H1 (cell line): ENCODE results near the gene COQ10B. TPM values are rescaled to one million over a fixed set of nuclear protein-coding genes. Genes with fewer than 3 reads are reported as not detected.

ENCODE experiments used
- CTCF ChIA-PET: fragments of 300-600 bp; sonication (Branson Sonifier 250); formaldehyde crosslinking; loops from one replicate; lab custom pipeline; 2021; ENCODE audit not compliant: partially characterized antibody; lab: Charles Lee
- POLR2A ChIA-PET: fragments of 300-600 bp; sonication (Branson Sonifier 250); formaldehyde crosslinking; loops from one replicate; lab custom pipeline; 2021; ENCODE audit warnings: inconsistent platforms; ENCODE audit not compliant: partially characterized antibody; lab: Charles Lee
- DNase-seq, 2 experiments: peaks; one replicate each; pipeline versions ENCODE4 v3.0.0 to v3.0.0-alpha.2; 2010 to 2022; ENCODE audit warnings: low spot score in 2 of 2, low read depth in 1 of 2, mixed read lengths in 1 of 2
- FAIRE-seq: peaks from 2 replicates; lab custom pipeline; 2011; peaks lifted over from hg19 to GRCh38; lab: Jason Lieb, UNC
- H2AFZ ChIP-seq: 2 replicates; pipeline ENCODE4 v1.8.1; 2012; ENCODE audit warnings: low read length, inconsistent platforms
- H2AK5ac ChIP-seq: 2 replicates; pipeline ENCODE4 v1.6.1; 2013; ENCODE audit warnings: low read depth, low read length
- H2BK120ac ChIP-seq: replicated peaks from 2 replicates; pipeline ENCODE3; 2013; ENCODE audit warnings: low read depth, low read length, inconsistent platforms
- H2BK12ac ChIP-seq: 2 replicates; pipeline ENCODE4 v1.6.1; 2013; ENCODE audit warnings: low read depth, low read length
- H2BK15ac ChIP-seq: 2 replicates; pipeline ENCODE4 v1.6.1; 2013; ENCODE audit warnings: low read length
- H2BK20ac ChIP-seq: 2 replicates; pipeline ENCODE4 v1.6.1; 2013; ENCODE audit warnings: low read length
- H2BK5ac ChIP-seq: 2 replicates; pipeline ENCODE4 v1.6.1; 2013; ENCODE audit warnings: low read depth, low read length
- H3K14ac ChIP-seq: 2 replicates; pipeline ENCODE4 v1.6.1; 2013; ENCODE audit warnings: inconsistent platforms; ENCODE audit not compliant: insufficient read length
- H3K18ac ChIP-seq: 2 replicates; pipeline ENCODE4 v1.6.1; 2013; ENCODE audit warnings: low read length; ENCODE audit errors: extremely low read depth
- H3K23ac ChIP-seq: 2 replicates; pipeline ENCODE4 v1.6.1; 2013; ENCODE audit warnings: inconsistent platforms; ENCODE audit not compliant: insufficient read length
- H3K23me2 ChIP-seq: 2 replicates; pipeline ENCODE4 v1.6.1; 2013; ENCODE audit warnings: low read depth, low read length
- H3K27ac ChIP-seq: 2 replicates; pipeline ENCODE4 v1.6.1; 2011; ENCODE audit warnings: low read depth, low read length, inconsistent platforms
- H3K27me3 ChIP-seq, 4 experiments: replicated peaks in 1 of 4; 1 replicate in 1 of 4; 2 replicates in 3 of 4; pipeline versions ENCODE4 v1.6.1 to v1.8.1; 2011 to 2013; ENCODE audit warnings: low read length in 3 of 4, mild to moderate bottlenecking in 3 of 4, inconsistent platforms in 2 of 4, mixed read lengths in 2 of 4, moderate library complexity in 1 of 4; ENCODE audit not compliant: control insufficient read depth in 3 of 4, insufficient read depth in 3 of 4; ENCODE audit errors: extremely low read depth in 1 of 4
- H3K36me3 ChIP-seq, 4 experiments: 2 replicates each; pipeline versions ENCODE4 v1.6.1 to v1.8.1; 2011 to 2013; ENCODE audit warnings: mild to moderate bottlenecking in 4 of 4, low read length in 3 of 4, moderate library complexity in 2 of 4, control low read depth in 1 of 4, inconsistent platforms in 1 of 4; ENCODE audit not compliant: insufficient read depth in 4 of 4, control insufficient read depth in 2 of 4
- H3K4ac ChIP-seq: replicated peaks from 2 replicates; pipeline ENCODE3; 2013; ENCODE audit warnings: low read length, low read depth, mixed read lengths, inconsistent platforms; ENCODE audit not compliant: insufficient read length
- H3K4me1 ChIP-seq, 4 experiments: replicated peaks in 1 of 4; 1 replicate in 1 of 4; 2 replicates in 3 of 4; pipeline versions ENCODE4 v1.6.1 to v1.8.1; 2011 to 2013; ENCODE audit warnings: low read length in 3 of 4, inconsistent platforms in 2 of 4, mixed read lengths in 1 of 4; ENCODE audit not compliant: insufficient read depth in 4 of 4, control insufficient read depth in 3 of 4
- H3K4me2 ChIP-seq, 2 experiments: 2 replicates each; pipeline versions ENCODE4 v1.6.1 to v1.8.1; 2011 to 2013; ENCODE audit warnings: low read depth in 2 of 2, low read length in 2 of 2, control low read depth in 1 of 2, inconsistent platforms in 1 of 2, mild to moderate bottlenecking in 1 of 2; ENCODE audit not compliant: insufficient read depth in 1 of 2
- H3K4me3 ChIP-seq, 4 experiments: fragments of 200-600, 300-600 bp in 1 of 4; sonication (generic), shearing (Covaris generic), sonication (Bioruptor Twin) in 1 of 4; 2 replicates each; pipeline versions ENCODE4 v1.5.1 to v1.8.1; 2011 to 2016; ENCODE audit warnings: low read length in 4 of 4, low read depth in 3 of 4, control low read depth in 2 of 4, inconsistent platforms in 2 of 4, mild to moderate bottlenecking in 2 of 4, mixed read lengths in 1 of 4, moderate library complexity in 1 of 4; ENCODE audit not compliant: insufficient read depth in 2 of 4; ENCODE audit errors: extremely low read depth in 1 of 4
- H3K56ac ChIP-seq: replicated peaks from 2 replicates; pipeline ENCODE3; 2013; ENCODE audit warnings: low read depth, mild to moderate bottlenecking, mixed read lengths, low read length, inconsistent platforms; ENCODE audit not compliant: insufficient read length
- H3K79me1 ChIP-seq: 2 replicates; pipeline ENCODE4 v1.6.1; 2013; ENCODE audit warnings: low read depth, low read length, control low read depth
- H3K79me2 ChIP-seq, 2 experiments: 2 replicates each; pipeline versions ENCODE4 v1.6.1 to v1.8.1; 2012 to 2013; ENCODE audit warnings: low read length in 2 of 2, mild to moderate bottlenecking in 2 of 2, inconsistent platforms in 1 of 2; ENCODE audit not compliant: insufficient read depth in 2 of 2, control insufficient read depth in 1 of 2
- H3K9ac ChIP-seq, 4 experiments: replicated peaks in 1 of 4; 1 replicate in 1 of 4; 2 replicates in 3 of 4; pipeline versions ENCODE4 v1.6.1 to v1.8.1; 2011 to 2013; ENCODE audit warnings: low read depth in 3 of 4, low read length in 3 of 4, control low read depth in 2 of 4, mild to moderate bottlenecking in 2 of 4, moderate library complexity in 2 of 4, inconsistent platforms in 1 of 4; ENCODE audit errors: extremely low read depth in 1 of 4
- H3K9me3 ChIP-seq, 2 experiments: 2 replicates each; pipeline versions ENCODE4 v1.6.1 to v1.8.1; 2012 to 2013; ENCODE audit warnings: mild to moderate bottlenecking in 2 of 2, moderate library complexity in 2 of 2, control low read depth in 1 of 2, inconsistent platforms in 1 of 2, low read depth in 1 of 2, low read length in 1 of 2, mixed read lengths in 1 of 2; ENCODE audit not compliant: insufficient read depth in 2 of 2
- H4K20me1 ChIP-seq, 2 experiments: replicated peaks in 1 of 2; 2 replicates each; pipeline versions ENCODE3 to v1.8.1; 2011 to 2013; ENCODE audit warnings: inconsistent platforms in 2 of 2, low read length in 2 of 2, mild to moderate bottlenecking in 1 of 2; ENCODE audit not compliant: insufficient read depth in 2 of 2, control insufficient read depth in 1 of 2
- H4K5ac ChIP-seq: 2 replicates; pipeline ENCODE4 v1.6.1; 2013; ENCODE audit warnings: low read length, low read depth, mixed read lengths, inconsistent platforms; ENCODE audit not compliant: insufficient read length
- H4K8ac ChIP-seq: 2 replicates; pipeline ENCODE4 v1.8.0; 2013; ENCODE audit warnings: mild to moderate bottlenecking, moderate library complexity, low read length, inconsistent platforms; ENCODE audit not compliant: insufficient read depth; ENCODE audit errors: extremely low read depth
- H4K91ac ChIP-seq: replicated peaks from 2 replicates; pipeline ENCODE3; 2013; ENCODE audit warnings: low read length, mixed read lengths, inconsistent platforms; ENCODE audit not compliant: insufficient read length
- ATF3 ChIP-seq: IDR thresholded peaks from 2 replicates; pipeline ENCODE4 v1.6.1; 2011; ENCODE audit warnings: low read depth, mild to moderate bottlenecking, low read length; ENCODE audit not compliant: insufficient read depth
- BRCA1 ChIP-seq: IDR thresholded peaks from 2 replicates; pipeline ENCODE4 v1.6.1; 2012; ENCODE audit warnings: low read depth, low read length, improper control_type of control experiment
- CBX5 ChIP-seq: fragments of 300-800, 300-1000 bp; sonication (generic); IDR thresholded peaks from 2 replicates; pipeline ENCODE4 v1.7.1; 2016; ENCODE audit warnings: antibody characterized with exemption, low read length, low read depth
- MAX ChIP-seq: IDR thresholded peaks from 2 replicates; pipeline ENCODE4 v1.6.1; 2012; ENCODE audit warnings: inconsistent platforms
- POLR2AphosphoS5 ChIP-seq: IDR thresholded peaks from 2 replicates; pipeline ENCODE4 v1.6.1; 2011; ENCODE audit warnings: low read depth, low read length
- RAD21 ChIP-seq, 2 experiments: IDR thresholded peaks in 1 of 2; conservative IDR thresholded peaks in 1 of 2; 2 replicates each; pipeline ENCODE4 v1.6.1; 2011; ENCODE audit warnings: low read depth in 2 of 2, low read length in 2 of 2, improper control_type of control experiment in 1 of 2, inconsistent platforms in 1 of 2, mild to moderate bottlenecking in 1 of 2, moderate library complexity in 1 of 2
- RBBP5 ChIP-seq: IDR thresholded peaks from 2 replicates; pipeline ENCODE4 v1.7.1; 2012; ENCODE audit warnings: low read depth, mild to moderate bottlenecking, inconsistent platforms, low read length, moderate library complexity, borderline replicate concordance
- RFX5 ChIP-seq: IDR thresholded peaks from 2 replicates; pipeline ENCODE4 v1.6.1; 2011; ENCODE audit warnings: low read depth, low read length, improper control_type of control experiment, borderline replicate concordance
- SP4 ChIP-seq: IDR thresholded peaks from 2 replicates; pipeline ENCODE4 v1.6.1; 2012; ENCODE audit warnings: low read length, inconsistent platforms
- WGBS, 2 experiments: shearing (Covaris generic) in 1 of 2; methylation state at CpG; one replicate each; pipeline versions ENCODE4 v1.1.6 to v1.1.7; 2013 to 2015; ENCODE audit warnings: low lambda C conversion rate in 2 of 2, mixed read lengths in 2 of 2, inconsistent platforms in 1 of 2, low coverage in 1 of 2, missing lambda C conversion rate in 1 of 2; ENCODE audit not compliant: insufficient replicate concordance in 2 of 2, insufficient coverage in 1 of 2, insufficient read length in 1 of 2; ENCODE audit errors: extremely low coverage in 1 of 2, missing lambda C conversion rate in 1 of 2; 5-methylcytosine and 5-hydroxymethylcytosine counted together
- polyA plus RNA-seq, 7 experiments: library from polyadenylated mRNA; depleted of rRNA in 3 of 7; stranded (reverse) in 5 of 7; unstranded in 2 of 7; fragments of >200 nt in 5 of 7; fragments of 200-250 nt in 2 of 7; gene quantifications; 1 replicate in 5 of 7; 2 replicates in 1 of 7; 4 replicates in 1 of 7; pipeline versions ENCODE4 v1.2.1 to v1.2.3, GENCODE V29; 2011 to 2013; ENCODE audit warnings: missing spikeins in 2 of 7, mixed read lengths in 2 of 7
- total RNA-seq: library from RNA; stranded (reverse); fragmentation: NEBNext Ultra II Directional; extraction: Animal tissue kit (Norgen Biotek cat#: 25700); gene quantifications from 2 replicates; pipeline ENCODE4 v1.2.1, GENCODE V29; 2021

The COQ10B gene
- total and polyA plus RNA-seq, 2 of the 8 experiments (the other 6 are each of a cell fraction or from before 2014, with no cell fraction given) = 1.9 to 17.3 TPM

- DNase-seq = no peak
- Histone ChIP-seq H3K4me1 (no peaks in the 10 kb centered on the region), H3K4ac (no peak overlapping the region), H3K14ac (no peak overlapping the region), H3K56ac (no peak overlapping the region), H2BK15ac (no peak overlapping the region), H2AK5ac (no peak overlapping the region), H4K20me1 (peaks cover 6% of the 10 kb centered on the region in 2 experiments), H3K18ac (no peak overlapping the region), H2BK20ac (no peak overlapping the region), H2BK12ac (no peak overlapping the region), H3K9ac (no peak overlapping the region), H2BK5ac (no peak overlapping the region), H4K8ac (no peak overlapping the region; the same call in 1 of the 2 replicates), H3K36me3 (peaks cover 29 to 57% (median 43%) of the 10 kb centered on the region in 4 experiments), H3K4me3 (no peak overlapping the region), H3K27ac (no peak overlapping the region), H3K4me2 (no peak overlapping the region), H2AFZ (no peak overlapping the region), H3K9me3 (no peaks in the 10 kb centered on the region), H4K5ac (no peak overlapping the region), H3K79me2 (peaks cover 0 to 4% of the 10 kb centered on the region in 2 experiments; a peak in 1 of 4 replicates), H3K27me3 (no peaks in the 10 kb centered on the region), H3K23me2 (no peaks in the 10 kb centered on the region), H3K79me1 (no peaks in the 10 kb centered on the region), H3K23ac (no peak overlapping the region), H2BK120ac (no peak overlapping the region), H4K91ac (no peak overlapping the region)
- CTCF ChIA-PET = no interaction called here
- 79% methylated on average over 2 of the region's 2 CpGs; no CpG with 5 or more reads in 1 of the 2 experiments for WGBS, 2 experiments
- POLR2A ChIA-PET = interaction anchor here (2.9 to 10.5 kb wide), 2 partner anchors 16 to 21 kb away, joined by 14 to 270 read pairs; partner anchors contain the start of genes HSPD1 and HSPE1
- no peak for FAIRE-seq
- TF ChIP-seq ATF3 (no peak), CBX5 (no peak), RBBP5 (no peak), RFX5 (no peak), POLR2AphosphoS5 (0 out of 2 replicates have a peak, but pooled peaks have one; percentile 28), BRCA1 (no peak), SP4 (no peak), MAX (no peak), RAD21 (IDR thresholded peaks at IDR 0.05 in 1 of 2, conservative IDR thresholded peaks at IDR 0.05 in 1 of 2; ENCODE audit: low read depth in 2 of 2, low read length in 2 of 2) (no peak)
Measured at GRCh38 chr2:197486175-197486574, 32.8 kb downstream of the COQ10B start.
